Testis (tissue), 2 donors: ENCODE results near the gene SYNDIG1.

Experiments
- CTCF ChIP-seq, 3 experiments: fragments of 450-650 bp in 2 of 3; fragments of 200-600 bp in 1 of 3; sonication (generic) in 1 of 3; IDR thresholded peaks; one replicate each; pipeline ENCODE4 v1.5.1; 2016 to 2019; ENCODE audit warnings: antibody characterized with exemption in 3 of 3, mild to moderate bottlenecking in 2 of 3, moderate library complexity in 1 of 3
- POLR2A ChIP-seq: fragments of 450-650 bp; IDR thresholded peaks from one replicate; pipeline ENCODE4 v1.6.1; 2017; ENCODE audit warnings: antibody characterized with exemption, mild to moderate bottlenecking, moderate library complexity

- TF ChIP-seq POLR2A (no peak), CTCF (IDR thresholded peaks at IDR 0.05) (no peak)
Measured at GRCh38 chr20:24542721-24543120, 73.3 kb downstream of the SYNDIG1 start.
